H1 (cell line): ENCODE data around the gene METTL22.

Experiments
- BRCA1 ChIP-seq: IDR thresholded peaks from 2 replicates; pipeline ENCODE4 v1.6.1; 2012; ENCODE audit warnings: low read depth, low read length, improper control_type of control experiment
- CEBPB ChIP-seq: IDR thresholded peaks from 2 replicates; pipeline ENCODE4 v1.6.1; 2012; ENCODE audit warnings: low read depth, low read length
- CTCF ChIP-seq, 3 experiments: IDR thresholded peaks; 1 replicate in 2 of 3; 2 replicates in 1 of 3; pipeline versions ENCODE4 v1.5.1 to v1.6.1; 2011; ENCODE audit warnings: low read length in 3 of 3, mild to moderate bottlenecking in 3 of 3, inconsistent platforms in 2 of 3, low read depth in 1 of 3, moderate library complexity in 1 of 3; ENCODE audit not compliant: insufficient read depth in 1 of 3; ENCODE audit errors: control extremely low read depth in 1 of 3
- EZH2 ChIP-seq: fragments of 200-600 bp; sonication (generic); IDR thresholded peaks from 2 replicates; pipeline ENCODE4 v1.7.1; 2012; ENCODE audit warnings: low read depth, mild to moderate bottlenecking, moderate library complexity, low read length, inconsistent platforms; ENCODE audit not compliant: severe bottlenecking
- POLR2A ChIP-seq, 2 experiments: IDR thresholded peaks; 1 replicate in 1 of 2; 2 replicates in 1 of 2; pipeline ENCODE4 v1.6.1; 2011; ENCODE audit warnings: low read depth in 2 of 2, low read length in 2 of 2, mild to moderate bottlenecking in 2 of 2; ENCODE audit errors: control extremely low read depth in 1 of 2
- RFX5 ChIP-seq: IDR thresholded peaks from 2 replicates; pipeline ENCODE4 v1.6.1; 2011; ENCODE audit warnings: low read depth, low read length, improper control_type of control experiment, borderline replicate concordance
- SIRT6 ChIP-seq: IDR thresholded peaks from one replicate; pipeline ENCODE4 v1.7.1; 2012; ENCODE audit warnings: low read length, inconsistent platforms
- SUZ12 ChIP-seq: fragments of 200-600 bp; sonication (generic); IDR thresholded peaks from 2 replicates; pipeline ENCODE4 v1.6.1; 2012; ENCODE audit warnings: mild to moderate bottlenecking, inconsistent platforms, low read length, moderate library complexity, mixed read lengths
- USF2 ChIP-seq: IDR thresholded peaks from 2 replicates; pipeline ENCODE4 v1.6.1; 2011; ENCODE audit warnings: low read length, improper control_type of control experiment
- ZNF274 ChIP-seq: IDR thresholded peaks from 2 replicates; pipeline ENCODE4 v1.7.0; 2012; ENCODE audit warnings: low read length, borderline replicate concordance; ENCODE audit errors: extremely low read depth

- no peak for TF ChIP-seq POLR2A (IDR thresholded peaks at IDR 0.05; ENCODE audit: control extremely low read depth in 1 of 2, low read depth in 2 of 2, low read length in 2 of 2)
- no peak for TF ChIP-seq CEBPB
- no peak for TF ChIP-seq ZNF274
- no peak for TF ChIP-seq CTCF (IDR thresholded peaks at IDR 0.05; ENCODE audit: control extremely low read depth in 1 of 3, insufficient read depth in 1 of 3, low read depth in 1 of 3, low read length in 3 of 3)
- no peak for TF ChIP-seq USF2
- no peak for TF ChIP-seq EZH2
- TF ChIP-seq SUZ12 = no peak
- TF ChIP-seq BRCA1 = no peak
- TF ChIP-seq SIRT6 = no peak
- TF ChIP-seq RFX5 = no peak
Measured at GRCh38 chr16:8628981-8629725, 7.7 kb downstream of the METTL22 start.
